GM10266 (cell line): Measurements from ENCODE around the gene DNHD1.

ENCODE experiments used
- DNase-seq: peaks from one replicate; pipeline ENCODE4 v3.0.0; 2012; ENCODE audit errors: extremely low spot score
- TF ChIP-seq, protein P1 (sequence below): IDR thresholded peaks from 2 replicates; pipeline ENCODE4 v1.5.1; 2012; ENCODE audit warnings: mild to moderate bottlenecking, low read depth; ENCODE audit not compliant: control insufficient read depth, insufficient read depth; ENCODE audit errors: missing control alignments

Gene DNHD1

DNA sequence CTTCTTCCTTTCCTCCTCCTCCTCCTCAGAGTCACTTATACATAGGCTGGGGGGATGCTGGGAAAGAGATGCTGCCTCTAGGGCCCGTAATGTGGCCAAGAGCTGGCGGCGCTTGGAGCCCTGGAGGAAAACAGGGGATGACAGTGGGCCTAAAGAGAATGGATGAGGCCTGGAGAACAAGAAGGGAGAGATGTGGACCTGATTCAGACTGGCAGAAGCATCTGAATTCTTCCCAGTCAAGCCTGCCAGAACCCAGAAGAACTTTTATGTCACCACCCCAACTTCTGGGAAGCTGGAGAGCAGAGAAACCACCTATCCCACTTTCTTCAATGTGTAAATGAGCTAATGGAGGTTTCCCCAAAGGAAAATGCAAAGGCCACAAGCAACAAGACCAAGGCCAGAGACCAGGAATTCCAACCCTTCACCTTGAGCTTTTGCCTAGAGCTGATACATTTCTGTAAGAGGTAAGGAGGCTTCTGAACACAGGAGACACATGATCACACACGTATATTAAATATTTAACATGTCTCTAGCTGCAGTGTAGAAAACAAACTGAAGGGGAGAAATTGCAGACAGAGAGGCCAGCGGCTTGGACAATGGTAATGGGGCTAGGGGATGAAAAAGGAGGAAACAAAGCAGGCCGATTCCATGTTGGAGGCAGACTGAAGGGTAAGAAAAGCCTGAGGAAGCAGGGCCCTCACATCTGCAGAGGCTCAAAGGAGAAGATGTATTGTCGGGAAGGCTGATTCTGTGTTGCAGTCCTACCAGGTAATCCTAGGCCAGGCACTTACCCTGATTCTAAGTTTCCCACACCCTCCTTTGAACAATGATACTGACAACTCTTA, 105.2 kb downstream of the DNHD1 start:
- no peak for DNase-seq
- TF ChIP-seq, protein P1, sequence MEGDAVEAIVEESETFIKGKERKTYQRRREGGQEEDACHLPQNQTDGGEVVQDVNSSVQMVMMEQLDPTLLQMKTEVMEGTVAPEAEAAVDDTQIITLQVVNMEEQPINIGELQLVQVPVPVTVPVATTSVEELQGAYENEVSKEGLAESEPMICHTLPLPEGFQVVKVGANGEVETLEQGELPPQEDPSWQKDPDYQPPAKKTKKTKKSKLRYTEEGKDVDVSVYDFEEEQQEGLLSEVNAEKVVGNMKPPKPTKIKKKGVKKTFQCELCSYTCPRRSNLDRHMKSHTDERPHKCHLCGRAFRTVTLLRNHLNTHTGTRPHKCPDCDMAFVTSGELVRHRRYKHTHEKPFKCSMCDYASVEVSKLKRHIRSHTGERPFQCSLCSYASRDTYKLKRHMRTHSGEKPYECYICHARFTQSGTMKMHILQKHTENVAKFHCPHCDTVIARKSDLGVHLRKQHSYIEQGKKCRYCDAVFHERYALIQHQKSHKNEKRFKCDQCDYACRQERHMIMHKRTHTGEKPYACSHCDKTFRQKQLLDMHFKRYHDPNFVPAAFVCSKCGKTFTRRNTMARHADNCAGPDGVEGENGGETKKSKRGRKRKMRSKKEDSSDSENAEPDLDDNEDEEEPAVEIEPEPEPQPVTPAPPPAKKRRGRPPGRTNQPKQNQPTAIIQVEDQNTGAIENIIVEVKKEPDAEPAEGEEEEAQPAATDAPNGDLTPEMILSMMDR: no peak

DNA sequence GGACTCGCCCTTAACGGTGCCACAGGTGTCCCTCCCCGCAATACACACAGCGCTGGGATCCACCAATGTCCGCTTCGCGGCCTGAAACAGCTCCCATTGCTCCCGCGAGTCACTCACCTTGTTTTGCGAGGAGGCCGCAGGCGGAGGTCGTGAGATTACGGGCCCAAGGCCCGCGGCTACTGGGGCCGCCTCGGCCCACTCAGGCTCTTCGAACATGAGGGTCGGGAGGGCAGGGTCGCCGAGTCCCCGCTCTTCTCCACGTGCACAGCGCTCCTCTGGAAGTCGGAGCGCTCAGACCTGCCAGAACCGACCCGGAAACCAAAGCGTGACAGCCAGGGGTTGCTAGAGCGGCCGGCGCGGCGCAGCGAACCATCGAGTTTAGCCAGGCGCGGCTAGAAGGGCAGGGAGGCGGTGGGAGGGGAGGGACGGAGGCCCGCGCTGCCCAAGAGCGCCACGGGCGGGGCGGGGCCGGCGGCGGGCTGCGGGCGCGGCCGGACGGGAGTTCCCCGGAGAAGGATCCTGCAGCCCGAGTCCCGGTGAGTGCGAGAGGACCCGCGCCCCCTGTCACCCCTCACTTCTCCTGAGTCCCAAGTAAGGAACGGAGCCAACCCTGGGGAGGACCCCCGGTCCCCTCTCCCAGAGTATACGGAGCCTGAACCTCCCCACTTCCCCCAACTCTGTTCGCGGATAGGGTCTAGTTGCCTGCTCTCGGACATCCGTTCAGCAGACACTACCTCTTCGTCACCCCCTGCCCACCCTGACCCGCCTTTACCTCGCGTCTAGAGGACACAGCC, 106.4 kb downstream of the DNHD1 start, which contains the start of the genes ILK and RRP8:
Gene ILK, plus strand, starts transcription at position 488 of the 794 bp plus-strand sequence. CDS start 498 bp downstream, outside the sequence.
Gene RRP8, minus strand, starts transcription at position 330 of the 794 bp plus-strand sequence. Its CDS starts 114 bp downstream, at position 216.
- DNase-seq: peak; percentile 92

GRCh38 chr11:6604081-6604626, 107.1 kb downstream of the DNHD1 start:
- peak; percentile 84 for DNase-seq
- TF ChIP-seq, protein P1: peak; percentile 44

More for the DNA sequence above, 106.4 kb downstream of the DNHD1 start, which contains the start of the genes ILK and RRP8:
- TF ChIP-seq, protein P1: no peak

- TF ChIP-seq, protein P1: no peak
- no peak for DNase-seq
Observed at GRCh38 chr11:6604790-6605189, 107.7 kb downstream of the DNHD1 start.

DNA sequence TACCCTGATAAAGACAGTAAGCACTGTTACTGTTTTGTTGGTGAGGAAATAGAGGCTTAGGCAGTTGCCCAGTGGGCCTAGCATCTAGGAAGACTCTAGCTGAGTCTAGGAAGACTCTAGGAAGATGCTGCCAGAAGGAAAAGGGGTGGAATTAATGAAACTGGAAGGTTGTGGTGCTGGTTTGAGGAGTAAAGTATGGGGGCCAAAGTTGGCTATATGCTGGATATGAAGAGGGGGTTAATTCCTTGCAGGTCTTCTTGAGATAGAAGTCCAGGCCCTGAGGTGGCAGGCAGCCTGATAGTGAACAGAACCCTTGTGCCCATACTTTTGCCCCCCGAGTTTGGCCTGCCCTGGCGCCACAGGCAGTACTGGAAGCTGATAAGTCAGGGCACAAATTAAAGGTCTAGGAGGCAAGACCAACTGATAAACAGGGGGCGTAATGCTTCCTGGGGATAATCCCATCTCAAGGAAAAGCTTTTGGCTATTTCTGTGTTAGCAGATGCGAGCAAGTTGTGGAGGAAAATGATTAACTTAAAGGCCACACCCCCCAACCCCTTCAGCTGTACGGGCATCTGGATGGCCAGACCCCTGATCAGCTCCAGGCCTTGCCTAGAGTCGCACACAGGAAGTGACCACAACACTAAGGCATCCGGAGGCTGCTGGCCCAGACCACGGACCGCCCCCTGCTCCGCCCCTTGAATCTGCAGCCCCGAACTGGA, 109.5 kb downstream of the DNHD1 start:
- TF ChIP-seq, protein P1: no peak
- DNase-seq: peak; percentile 88

GRCh38 chr11:6607190-6607795, 110.2 kb downstream of the DNHD1 start:
- DNase-seq: no peak

More at GRCh38 chr11:6607190-6607795, 110.2 kb downstream of the DNHD1 start:
- TF ChIP-seq, protein P1: no peak
